Left lung (tissue), 10 donors: ENCODE results near the gene RAP2C. TPM values are rescaled to one million over a fixed set of nuclear protein-coding genes. Genes with fewer than 3 reads are reported as not detected.

Source experiments
- ATAC-seq: fragments of 200-7000 bp; cut with Tn5 transposase; one replicate; pipeline ENCODE4 v1.9.1; 2020; ENCODE audit warnings: moderate library complexity
- DNase-seq, 4 donors: peaks; one replicate each; pipeline ENCODE4 v3.0.0-alpha.2; 2013 to 2020
- H3K27ac ChIP-seq, 2 donors: fragments of 200-600 bp; sonication (generic) in 1 of 2; one replicate each; pipeline versions ENCODE4 v1.5.0 to v1.8.0; 2020 to 2021
- H3K27me3 ChIP-seq, 2 donors: fragments of 200-600 bp; sonication (generic) in 1 of 2; one replicate each; pipeline versions ENCODE4 v1.5.0 to v1.8.0; 2020 to 2021
- H3K36me3 ChIP-seq, 2 donors: fragments of 200-600 bp; sonication (generic) in 1 of 2; one replicate each; pipeline versions ENCODE4 v1.5.0 to v1.8.0; 2020 to 2021
- H3K4me1 ChIP-seq, 2 donors: fragments of 200-600 bp; one replicate each; pipeline ENCODE4 v1.8.0; 2021
- H3K4me3 ChIP-seq, 2 donors: fragments of 200-600 bp; sonication (generic) in 1 of 2; one replicate each; pipeline versions ENCODE4 v1.5.0 to v1.8.0; 2020 to 2021; ENCODE audit warnings: mild to moderate bottlenecking in 1 of 2
- H3K9me3 ChIP-seq, 2 donors: fragments of 200-600 bp; sonication (generic) in 1 of 2; one replicate each; pipeline versions ENCODE4 v1.5.0 to v1.8.0; 2020 to 2021
- intact Hi-C, 2 donors: fragments of 100-400 bp; cut with DNase I; formaldehyde crosslinking; loops; one replicate each; pipeline versions ENCODE4 v1.11.2 to v1.14.2; 2022
- polyA plus RNA-seq, 6 donors: library from polyadenylated mRNA; unstranded; fragments of 120-200 nt; gene quantifications; one replicate each; pipeline ENCODE4 v1.2.1, GENCODE V29; 2013; ENCODE audit not compliant: insufficient read length in 6 of 6
- total RNA-seq, 2 donors: library from RNA; stranded (reverse); fragmentation: NEBNext Ultra II Directional; extraction: Animal tissue kit (Norgen Biotek cat#: 25700); gene quantifications; one replicate each; pipeline ENCODE4 v1.2.1, GENCODE V29; 2021
- TF ChIP-seq, protein P1 (sequence below), 2 donors: fragments of 200-600 bp; sonication (generic) in 1 of 2; IDR thresholded peaks; one replicate each; pipeline versions ENCODE4 v1.5.0 to v1.8.0; 2021; ENCODE audit warnings: antibody characterized with exemption in 2 of 2
- donor health status: DM: no; HTN: yes; CAD: no.
- donor health status: DM: no; HTN: no; CAD: no.

RAP2C gene
- total and polyA plus RNA-seq, 8 donors, result 18.5 to 33.6 (median 30.7) TPM

DNA sequence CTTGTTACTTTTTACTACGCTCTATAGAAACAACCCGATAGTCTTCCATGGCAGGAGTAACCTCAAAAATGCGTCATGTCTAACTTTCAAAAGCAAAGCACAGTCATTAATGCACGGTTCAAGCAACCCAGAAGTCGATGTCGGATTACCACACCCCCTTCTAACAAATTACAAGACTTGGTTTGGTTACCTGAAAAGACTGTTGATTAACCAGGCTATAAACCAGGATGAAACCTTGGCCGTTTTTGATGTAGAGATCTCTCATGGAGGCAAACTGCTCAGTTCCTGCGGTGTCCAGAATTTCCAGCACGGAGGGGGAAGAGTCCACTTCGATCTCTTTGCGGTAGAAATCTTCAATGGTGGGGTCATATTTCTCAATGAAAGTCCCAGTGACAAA lies 2.4 kb downstream of the RAP2C start:
- H3K4me3 ChIP-seq, result peak overlapping the region; percentile 49 to 65
- TF ChIP-seq, protein P1, sequence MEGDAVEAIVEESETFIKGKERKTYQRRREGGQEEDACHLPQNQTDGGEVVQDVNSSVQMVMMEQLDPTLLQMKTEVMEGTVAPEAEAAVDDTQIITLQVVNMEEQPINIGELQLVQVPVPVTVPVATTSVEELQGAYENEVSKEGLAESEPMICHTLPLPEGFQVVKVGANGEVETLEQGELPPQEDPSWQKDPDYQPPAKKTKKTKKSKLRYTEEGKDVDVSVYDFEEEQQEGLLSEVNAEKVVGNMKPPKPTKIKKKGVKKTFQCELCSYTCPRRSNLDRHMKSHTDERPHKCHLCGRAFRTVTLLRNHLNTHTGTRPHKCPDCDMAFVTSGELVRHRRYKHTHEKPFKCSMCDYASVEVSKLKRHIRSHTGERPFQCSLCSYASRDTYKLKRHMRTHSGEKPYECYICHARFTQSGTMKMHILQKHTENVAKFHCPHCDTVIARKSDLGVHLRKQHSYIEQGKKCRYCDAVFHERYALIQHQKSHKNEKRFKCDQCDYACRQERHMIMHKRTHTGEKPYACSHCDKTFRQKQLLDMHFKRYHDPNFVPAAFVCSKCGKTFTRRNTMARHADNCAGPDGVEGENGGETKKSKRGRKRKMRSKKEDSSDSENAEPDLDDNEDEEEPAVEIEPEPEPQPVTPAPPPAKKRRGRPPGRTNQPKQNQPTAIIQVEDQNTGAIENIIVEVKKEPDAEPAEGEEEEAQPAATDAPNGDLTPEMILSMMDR (IDR thresholded peaks at IDR 0.05), result no peak
- ATAC-seq (no peak), DNase-seq (no peak)
- peak overlapping the region; percentile 95 to 99 for H3K27ac ChIP-seq
- intact Hi-C loops, result no loop called here
- no peaks in the 10 kb centered on the region for H3K9me3 ChIP-seq
- peaks cover 0 to 21% of the 10 kb centered on the region in 2 donors for H3K4me1 ChIP-seq
- peaks cover 0 to 18% of the 10 kb centered on the region in 2 donors for H3K36me3 ChIP-seq
- H3K27me3 ChIP-seq, result peaks cover 0 to 4% of the 10 kb centered on the region in 2 donors

DNA sequence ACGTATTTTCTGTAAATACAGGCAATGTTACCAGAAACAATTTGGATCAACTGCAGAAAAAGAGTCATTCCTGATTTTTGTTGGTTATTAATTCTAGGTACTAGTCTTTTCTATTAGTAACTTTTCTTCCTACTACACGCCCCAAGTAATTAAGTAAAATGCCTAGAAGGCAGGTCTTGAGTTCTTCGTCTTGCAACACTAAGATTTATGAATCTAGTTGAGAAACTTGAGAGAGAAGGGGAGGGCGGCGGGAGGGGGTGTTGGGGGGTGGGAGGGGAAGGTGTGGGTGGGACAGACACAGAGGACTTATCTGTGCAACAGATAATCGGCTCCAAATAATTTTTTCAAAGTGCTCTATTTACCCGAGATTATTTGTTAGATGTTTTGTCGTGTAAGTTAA lies 3.0 kb downstream of the RAP2C start:
- Histone ChIP-seq H3K9me3 (no peaks in the 10 kb centered on the region), H3K4me1 (peaks cover 0 to 21% of the 10 kb centered on the region in 2 donors), H3K4me3 (peak overlapping the region; percentile 49 to 65), H3K27me3 (peaks cover 0 to 4% of the 10 kb centered on the region in 2 donors), H3K27ac (peak overlapping the region; percentile 95 to 99), H3K36me3 (peaks cover 0 to 23% of the 10 kb centered on the region in 2 donors)
- intact Hi-C loops, result no loop called here
- TF ChIP-seq, protein P1 (IDR thresholded peaks at IDR 0.05), result no peak
- ATAC-seq, result no peak
- no peak for DNase-seq

DNA sequence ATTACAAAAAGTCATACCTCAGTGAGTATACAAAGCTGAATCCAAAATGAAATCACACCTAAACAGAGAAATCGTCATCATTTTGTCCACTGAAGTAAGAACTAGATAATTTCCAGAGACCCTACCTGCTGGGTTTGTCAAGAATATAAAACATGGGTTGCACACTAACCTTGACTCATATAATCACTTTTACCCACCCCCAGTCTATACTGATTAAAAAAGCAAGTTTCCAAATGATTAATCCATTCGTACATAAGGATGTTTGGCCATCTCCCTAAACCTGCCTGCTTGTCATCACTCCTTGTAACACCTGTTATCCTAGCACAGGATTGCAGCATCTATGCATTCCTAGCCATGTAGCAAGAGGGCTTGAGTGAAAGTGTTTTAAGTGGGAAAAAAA lies 4.7 kb downstream of the RAP2C start:
- ATAC-seq (no peak), DNase-seq (no peak)
- no peaks in the 10 kb centered on the region for H3K27me3 ChIP-seq
- TF ChIP-seq, protein P1 (IDR thresholded peaks at IDR 0.05), result no peak
- peaks cover 0 to 24% of the 10 kb centered on the region in 2 donors for H3K36me3 ChIP-seq
- no peaks in the 10 kb centered on the region for H3K9me3 ChIP-seq
- intact Hi-C loops, result no loop called here
- no peak overlapping the region for H3K4me3 ChIP-seq
- H3K4me1 ChIP-seq, result peaks cover 0 to 24% of the 10 kb centered on the region in 2 donors
- no peak overlapping the region for H3K27ac ChIP-seq

DNA sequence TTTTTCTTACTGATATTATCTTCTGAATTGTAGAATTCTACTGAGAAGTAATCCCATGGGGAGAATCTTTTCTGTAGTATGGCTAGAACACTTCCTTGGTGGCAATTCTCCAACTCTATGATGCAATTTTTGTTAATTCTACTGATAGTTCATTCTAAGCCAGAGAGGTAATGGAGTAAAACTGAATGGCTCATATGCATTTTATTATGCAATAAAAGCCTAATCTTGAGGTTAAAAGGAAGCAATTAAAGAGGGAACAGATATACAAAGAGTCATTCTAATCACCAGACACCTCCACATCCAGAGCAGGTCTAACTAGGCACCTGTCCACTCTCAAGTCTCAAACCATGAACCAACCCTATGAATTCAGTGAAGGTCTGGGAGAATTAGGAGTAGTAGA lies 9.7 kb downstream of the RAP2C start:
- DNase-seq (no peak), ATAC-seq (no peak)
- Histone ChIP-seq H3K27me3 (no peaks in the 10 kb centered on the region), H3K4me1 (peaks cover 0 to 13% of the 10 kb centered on the region in 2 donors), H3K4me3 (no peak overlapping the region), H3K9me3 (no peaks in the 10 kb centered on the region), H3K36me3 (peaks cover 0 to 40% of the 10 kb centered on the region in 2 donors), H3K27ac (no peak overlapping the region)
- TF ChIP-seq, protein P1 (IDR thresholded peaks at IDR 0.05), result no peak
- intact Hi-C loops, result no loop called here

DNA sequence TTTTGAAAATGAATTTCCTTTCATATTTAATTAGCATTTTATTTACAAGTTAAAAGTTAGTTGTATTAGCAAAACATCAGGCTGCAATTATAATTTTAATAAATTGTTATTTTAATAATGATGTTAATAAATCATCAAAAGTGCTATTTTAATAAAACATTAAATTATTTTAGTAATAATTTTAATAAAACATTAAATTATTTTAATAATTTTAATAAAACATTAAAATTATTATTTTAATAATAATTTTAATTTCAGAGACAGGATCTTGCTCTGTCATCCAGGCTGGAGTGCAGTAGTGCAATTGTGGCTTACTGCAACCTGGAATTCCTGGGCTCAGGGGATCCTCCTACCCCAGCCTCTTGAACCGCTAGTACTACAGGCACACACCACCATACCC lies 10.8 kb downstream of the RAP2C start:
- Histone ChIP-seq H3K36me3 (peaks cover 0 to 36% of the 10 kb centered on the region in 2 donors), H3K4me3 (no peak overlapping the region), H3K27me3 (no peaks in the 10 kb centered on the region), H3K27ac (no peak overlapping the region), H3K4me1 (peaks cover 0 to 13% of the 10 kb centered on the region in 2 donors), H3K9me3 (no peaks in the 10 kb centered on the region)
- intact Hi-C loops, result no loop called here
- DNase-seq (no peak), ATAC-seq (no peak)
- TF ChIP-seq, protein P1 (IDR thresholded peaks at IDR 0.05), result no peak
